GM18499 (cell line): Measurements from ENCODE around the gene OSBPL5.

Experiments used
- ATAC-seq: cut with Tn5 transposase; IDR thresholded peaks from one replicate; pipeline ENCODE4 v1.9.1; 2021; ENCODE audit warnings: moderate number of reproducible peaks; ENCODE audit not compliant: insufficient read depth, unreplicated experiment

Gene OSBPL5

DNA sequence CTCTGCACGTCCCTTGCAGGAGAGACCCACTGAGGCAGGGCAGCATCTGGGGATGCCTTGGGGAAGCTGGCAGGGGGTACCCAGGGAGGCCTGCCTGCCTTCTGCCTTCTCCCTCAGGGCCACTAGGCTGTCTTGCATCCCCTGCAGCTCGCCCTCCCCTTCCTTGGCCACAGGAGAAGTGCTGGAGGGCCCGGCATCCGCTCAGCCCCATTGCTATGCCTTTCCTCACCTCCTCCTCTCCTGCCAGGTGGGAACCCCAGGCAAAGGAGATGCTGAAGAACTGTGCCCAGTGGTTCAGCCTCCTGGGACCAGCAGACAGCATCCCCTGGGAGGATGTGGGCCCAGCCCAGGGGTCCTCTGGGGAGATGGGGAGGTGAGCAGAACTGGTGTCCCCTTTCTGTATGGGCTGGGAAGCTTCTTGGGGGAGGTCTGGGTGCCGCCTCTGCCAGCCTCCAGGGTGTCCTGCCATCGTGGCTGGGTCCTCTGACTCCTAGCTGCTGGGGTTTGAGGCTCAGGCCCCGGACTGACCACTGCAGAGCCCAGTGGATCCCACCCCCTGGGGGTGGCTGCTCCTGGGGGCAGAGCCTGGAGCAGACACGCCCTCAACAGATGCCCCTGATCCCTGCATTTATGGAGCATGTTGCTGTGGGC is 32.9 kb upstream of the OSBPL5 start:
- ATAC-seq, result no peak

DNA sequence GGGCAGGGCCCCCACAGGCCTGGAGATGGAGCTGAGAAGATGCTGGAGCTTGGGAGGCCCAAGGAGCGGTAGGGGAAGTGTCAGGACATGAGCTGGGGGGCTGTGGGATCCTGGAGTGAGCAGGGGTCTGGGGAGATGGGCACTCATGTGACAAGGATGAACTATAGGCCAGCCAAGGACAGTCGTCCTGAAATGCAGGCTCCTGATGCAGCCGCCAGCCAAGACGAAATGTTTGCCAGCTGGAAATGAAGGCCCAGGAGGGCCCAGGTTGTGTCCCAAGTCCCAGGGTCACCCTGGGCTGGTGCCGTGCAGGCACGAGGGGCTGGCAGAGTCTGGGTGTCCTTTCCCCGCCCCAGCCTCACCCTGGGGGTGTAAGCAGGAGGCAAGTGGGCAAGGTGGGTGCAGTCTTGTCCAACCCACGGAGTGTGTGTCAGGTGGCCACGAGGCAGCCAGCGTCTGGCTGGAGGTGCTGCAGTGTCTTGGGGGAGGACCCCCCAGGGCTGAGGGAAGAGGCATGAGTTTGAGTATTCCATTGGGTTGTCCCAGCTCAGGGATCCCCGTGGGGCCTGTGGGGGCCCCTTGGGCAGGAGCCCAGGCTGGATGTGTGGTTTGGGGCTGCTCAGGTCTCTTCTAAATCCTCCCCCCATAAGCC is 32.1 kb upstream of the OSBPL5 start:
- no peak for ATAC-seq

DNA sequence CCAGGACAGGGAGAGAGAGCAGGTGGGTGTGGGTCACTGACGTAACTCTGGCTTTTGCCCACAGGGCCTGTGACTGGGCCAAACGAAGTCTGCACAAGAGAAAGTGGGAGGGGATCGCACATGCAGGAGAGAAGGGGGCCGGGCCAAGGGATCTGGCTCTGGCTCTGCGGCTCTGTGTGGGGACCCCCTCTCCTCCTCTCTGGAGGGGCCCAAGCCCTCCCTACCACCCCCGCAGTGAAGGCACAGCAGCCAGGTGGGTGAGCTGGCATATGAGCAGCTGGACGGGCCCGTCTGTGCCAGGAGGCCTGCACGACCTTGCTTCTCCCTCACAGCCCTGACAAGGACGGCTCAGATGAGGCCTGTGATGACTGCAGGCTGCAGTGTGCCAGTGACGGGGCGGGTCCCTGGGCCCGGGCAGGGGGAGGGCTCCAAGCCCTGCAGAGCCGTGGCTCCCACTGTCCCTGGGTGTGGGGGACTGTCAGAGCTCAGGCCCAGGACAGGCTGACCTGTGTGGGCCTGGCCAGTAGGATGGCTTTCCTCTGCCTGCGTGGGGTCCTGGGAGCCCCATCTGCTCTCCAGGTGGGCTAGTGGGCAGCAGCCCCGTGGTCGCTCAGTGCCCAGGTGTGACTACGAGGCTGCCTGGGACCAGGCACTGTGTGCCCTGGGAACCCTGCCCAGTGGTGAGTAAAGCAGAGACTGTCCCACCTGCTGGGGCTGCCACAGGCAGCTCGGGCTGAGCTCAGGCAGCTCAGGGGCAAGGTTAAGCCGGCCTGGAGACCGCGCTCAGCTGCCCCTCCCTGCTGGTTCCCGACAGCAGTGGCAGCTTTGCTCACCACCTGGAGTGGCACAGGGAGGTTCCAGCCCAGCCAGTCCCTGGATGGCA is 31.3 kb upstream of the OSBPL5 start:
- ATAC-seq, result no peak

DNA sequence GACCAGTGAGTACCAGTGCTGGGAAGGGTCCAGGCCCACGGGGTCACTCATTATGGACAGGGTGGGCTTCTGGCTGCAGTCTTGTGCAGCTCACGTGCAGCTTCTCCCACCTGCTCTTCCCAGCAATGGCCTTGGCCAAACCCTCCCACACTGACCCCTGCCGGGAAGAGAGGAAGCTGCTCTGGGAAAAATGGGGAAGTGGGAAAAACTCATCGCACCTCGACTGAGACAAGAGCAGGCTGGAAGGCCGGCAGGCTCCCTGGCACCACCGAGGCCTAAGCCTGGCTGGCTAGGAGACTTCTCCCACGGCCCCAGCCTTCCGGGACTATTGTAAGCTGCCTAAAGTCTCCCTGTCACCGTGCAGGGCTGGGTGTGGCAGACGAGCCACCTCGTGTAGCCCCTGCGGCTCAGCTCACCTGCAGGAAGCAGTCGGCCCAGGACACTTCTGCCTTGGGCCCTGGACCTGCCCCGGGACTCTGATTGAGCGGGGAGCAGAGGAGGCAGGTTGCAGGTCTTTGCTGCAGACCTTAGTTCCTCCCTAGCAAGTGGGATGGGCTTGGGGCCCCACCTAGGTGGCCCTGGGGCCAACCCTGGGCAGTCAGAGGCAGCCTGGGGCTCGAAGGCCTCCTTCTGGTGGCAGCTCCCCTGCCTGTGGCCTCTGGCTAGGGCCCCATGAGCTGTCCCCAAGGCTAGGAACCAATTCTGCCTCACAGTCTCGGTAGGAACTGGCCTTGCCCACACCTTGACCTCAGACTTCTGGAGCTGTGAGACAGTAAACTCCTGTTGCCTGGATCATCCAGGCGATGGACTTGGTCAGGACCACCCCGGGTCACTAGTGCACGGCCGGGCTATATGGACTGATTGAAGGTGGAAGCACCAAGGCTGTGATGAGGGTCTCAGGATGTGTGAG is 30.4 kb upstream of the OSBPL5 start:
- ATAC-seq, result no peak

DNA sequence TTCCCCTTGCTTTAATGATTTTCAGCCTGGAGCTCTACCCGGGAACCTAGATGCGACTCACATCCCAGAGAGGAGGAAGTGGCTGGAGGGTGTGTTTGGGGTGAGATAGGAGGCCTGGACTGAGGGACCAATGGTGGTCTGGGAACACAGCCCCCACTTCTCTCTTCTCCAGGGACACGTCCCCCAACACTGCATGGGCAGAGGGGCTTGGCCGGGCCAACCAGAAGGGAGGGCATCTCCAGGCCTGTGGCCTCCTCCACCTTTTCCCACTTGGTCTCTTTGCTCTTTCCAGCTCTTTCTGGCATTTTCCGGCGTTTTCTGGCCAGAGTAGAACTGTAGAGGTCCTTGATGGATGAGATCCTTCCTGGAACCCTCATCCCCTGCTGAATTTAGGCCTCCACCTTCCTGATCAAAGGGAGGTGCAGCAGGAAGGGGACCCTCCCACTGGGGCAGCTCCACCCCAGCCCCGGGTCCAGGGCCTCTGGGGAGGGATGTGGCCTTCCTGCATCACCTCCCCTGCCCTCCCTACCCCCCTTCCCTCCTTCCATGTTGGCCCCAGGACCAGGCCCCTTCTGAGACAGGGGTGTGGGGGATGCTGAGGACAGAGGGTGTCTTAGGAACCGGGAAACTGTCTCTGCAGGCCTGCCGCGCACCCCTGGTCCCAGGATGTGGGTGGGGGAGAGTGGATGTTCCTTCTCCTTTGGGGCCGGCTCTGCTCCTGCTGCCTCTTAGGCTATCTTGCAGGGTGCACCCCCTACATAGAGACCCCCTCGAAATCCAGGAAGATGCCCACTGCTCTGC is 29.1 kb upstream of the OSBPL5 start:
- ATAC-seq, result no peak

DNA sequence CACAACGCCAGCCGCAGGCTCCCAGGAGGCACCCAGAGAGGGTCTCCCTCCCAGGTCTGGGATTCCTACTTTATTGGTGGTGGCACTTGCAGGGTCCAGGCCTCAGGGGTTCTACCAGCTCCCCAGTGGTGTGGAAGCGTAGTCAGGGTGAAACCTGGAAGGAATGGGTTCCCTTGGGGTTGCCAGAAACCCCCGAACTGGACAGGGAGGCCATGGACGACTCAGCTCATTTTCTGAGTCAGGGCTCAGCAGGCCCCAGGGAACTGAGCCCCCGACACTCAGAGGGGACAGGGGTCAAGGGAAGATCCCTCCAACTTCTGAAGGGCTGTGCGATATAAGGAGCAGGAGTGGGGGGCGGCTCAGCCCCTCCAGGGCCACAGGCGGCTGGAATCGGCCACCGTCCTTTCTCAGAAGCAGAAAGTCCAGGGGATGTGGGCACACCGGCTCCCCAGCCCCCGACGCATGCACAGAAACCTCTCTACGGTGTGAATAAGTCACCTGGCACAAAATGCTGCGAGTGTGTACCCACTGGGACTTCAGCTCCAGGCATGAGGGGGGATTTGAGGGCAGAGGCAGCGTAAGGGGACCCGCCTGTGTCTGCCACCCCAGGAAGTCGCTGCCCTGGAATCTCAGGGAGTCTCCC is 28.4 kb upstream of the OSBPL5 start:
- ATAC-seq, result no peak

DNA sequence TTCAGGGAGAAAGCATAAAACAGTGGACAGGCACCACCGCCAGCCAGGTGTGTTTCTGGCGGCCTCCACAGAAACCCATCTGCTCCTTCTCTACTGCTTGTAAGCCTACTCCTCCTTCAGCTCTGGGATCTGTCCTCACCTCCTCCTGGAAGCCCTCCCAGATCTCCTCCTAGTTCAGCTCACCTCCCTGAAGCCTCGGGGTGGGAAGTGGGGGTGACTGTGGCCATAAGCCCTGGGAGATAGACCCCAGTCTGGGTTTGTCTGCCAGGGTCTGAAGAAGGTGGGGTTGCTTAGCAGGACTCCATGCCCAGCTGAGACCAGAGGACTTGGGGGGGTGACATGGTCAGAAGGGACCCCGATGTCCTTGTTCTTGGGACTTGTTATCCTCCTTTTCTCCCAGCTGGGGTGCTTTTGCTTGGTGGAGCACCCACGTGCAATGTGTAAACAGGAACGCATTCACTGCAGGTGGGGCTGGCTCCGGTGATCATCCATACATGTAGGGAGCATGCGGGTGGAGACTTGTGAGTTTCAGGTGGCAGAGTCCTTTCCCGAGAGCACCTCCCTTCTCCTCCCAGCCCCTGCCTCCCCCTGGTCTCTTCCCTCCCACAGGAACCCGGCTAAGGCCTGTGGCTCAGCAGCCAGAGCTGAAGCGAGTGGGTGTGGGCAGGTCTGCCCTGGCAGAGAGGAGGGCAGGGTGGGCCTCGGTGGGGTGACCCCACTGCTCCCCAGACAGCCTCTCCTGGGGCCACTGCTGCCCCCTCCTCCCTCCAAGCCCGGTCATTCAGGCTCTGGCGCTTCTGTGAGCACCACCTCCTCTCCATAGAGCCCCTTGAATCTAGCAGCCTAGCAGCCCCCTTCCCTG is 27.6 kb upstream of the OSBPL5 start:
- ATAC-seq, result no peak

DNA sequence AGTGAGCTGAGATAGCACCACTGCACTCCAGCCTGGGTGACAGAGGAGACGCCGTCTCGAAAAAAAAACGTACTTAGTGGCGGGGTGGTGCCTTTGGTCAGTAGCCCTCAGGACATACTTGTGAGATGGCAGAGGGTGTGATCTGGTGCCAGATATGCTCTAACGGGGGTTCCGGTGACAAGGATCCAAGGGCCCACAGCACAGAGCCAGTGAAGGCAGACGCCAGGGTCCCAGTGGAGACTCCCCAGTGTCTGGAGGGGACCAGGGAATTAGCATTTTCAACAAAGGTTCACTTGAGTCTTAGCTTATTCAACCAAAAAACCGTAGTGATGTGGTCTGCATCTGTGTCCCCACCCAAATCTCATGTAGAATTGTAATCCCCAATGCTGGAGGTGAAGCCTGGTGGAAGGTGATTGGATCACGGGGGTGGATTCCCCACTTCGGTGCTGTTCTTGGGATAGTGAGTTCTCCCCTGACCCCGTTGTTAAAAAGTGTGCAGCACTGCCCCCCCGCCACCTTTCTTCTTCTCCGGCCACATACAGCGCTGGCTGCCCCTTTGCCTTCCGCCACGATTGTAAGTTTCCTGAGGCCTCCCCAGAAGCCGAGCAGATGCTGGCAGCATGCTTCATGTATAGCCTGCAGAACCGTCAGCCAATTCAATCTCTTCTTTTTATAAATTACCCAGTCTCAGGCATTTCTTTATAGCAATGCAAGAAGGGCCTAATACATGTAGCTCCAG is 26.6 kb upstream of the OSBPL5 start:
- ATAC-seq, result no peak

DNA sequence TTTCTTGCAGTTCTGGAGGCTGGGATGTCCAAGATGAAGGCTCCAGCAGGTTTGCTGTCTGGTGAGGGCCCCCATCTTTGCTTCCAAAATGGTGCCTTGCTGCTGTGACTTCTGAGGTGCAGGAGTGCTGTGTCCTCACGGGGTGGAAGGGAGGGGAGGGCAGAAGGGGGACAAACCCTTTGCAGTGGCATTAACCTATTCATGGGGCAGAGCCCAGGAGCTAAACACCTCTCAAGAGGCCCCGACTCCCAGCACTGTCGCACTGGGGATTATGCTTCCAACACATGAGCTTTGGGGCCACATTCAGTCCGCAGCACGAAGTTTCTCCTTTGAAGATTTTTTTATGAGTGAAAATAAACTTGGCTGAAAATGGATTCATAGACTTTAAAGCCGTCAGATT is 25.5 kb upstream of the OSBPL5 start:
- ATAC-seq, result no peak

DNA sequence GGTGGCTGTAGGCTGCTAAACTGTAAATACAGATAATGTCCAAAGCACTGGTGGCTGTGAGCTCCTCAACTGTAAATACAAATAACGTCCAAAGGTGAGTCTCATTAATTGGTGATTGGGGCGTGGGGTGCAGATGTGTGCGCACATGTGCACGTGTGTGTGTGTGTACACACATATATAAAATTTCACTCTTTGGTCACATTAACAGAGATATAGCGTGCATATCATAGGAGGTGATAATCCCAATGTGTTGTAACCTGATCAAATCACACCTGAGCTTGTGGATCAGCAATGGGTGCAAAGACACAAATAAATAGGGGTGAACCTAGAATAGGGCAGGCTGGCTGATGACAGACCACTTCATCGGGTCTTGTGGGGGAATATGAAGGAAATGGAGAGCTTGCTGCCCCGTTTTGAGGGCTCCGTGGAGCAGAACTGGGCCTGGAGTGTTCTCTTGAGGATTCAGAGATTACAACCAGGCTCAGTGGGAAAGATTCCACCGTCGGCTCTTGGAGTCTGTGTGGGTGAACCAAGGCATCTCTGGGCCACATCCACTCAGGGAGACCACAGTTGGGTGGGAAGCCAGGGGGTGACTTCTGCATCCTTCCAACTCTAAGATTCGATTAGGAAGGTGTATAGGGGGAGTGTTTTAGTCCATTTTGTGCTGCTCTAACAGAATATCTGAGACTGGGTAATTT is 24.9 kb upstream of the OSBPL5 start:
- no peak for ATAC-seq

DNA sequence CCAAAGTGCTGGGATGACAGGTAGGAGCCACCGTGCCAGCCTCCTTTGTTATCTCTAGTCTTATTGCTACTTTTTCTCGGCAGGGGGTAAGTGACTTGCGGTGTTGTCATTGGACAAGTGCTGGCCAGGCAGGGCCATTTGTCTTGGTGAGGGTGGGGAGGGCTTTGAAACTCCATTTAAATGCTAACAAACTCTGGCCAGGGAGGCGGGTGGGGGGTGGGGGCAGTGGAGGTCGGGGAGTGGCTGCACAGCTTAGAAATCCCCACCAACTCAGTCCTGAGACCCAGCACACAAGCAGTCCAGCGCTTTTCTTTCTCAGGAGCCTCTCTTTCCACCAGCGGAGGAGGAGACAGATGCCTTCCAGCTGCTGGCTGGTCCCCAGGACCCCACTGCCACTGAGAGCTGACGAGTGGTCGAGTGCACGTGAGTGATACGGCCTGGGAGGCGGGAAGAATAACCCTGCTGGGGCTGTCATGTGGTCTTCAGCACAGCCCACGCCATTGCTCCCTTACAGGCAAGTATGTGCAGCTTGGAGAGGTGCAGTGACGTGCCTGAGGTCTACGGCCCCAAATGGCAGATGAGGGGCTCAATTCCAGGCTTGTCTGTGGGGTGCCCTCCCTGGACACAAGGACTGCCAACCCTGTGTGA is 24.2 kb upstream of the OSBPL5 start:
- no peak for ATAC-seq

DNA sequence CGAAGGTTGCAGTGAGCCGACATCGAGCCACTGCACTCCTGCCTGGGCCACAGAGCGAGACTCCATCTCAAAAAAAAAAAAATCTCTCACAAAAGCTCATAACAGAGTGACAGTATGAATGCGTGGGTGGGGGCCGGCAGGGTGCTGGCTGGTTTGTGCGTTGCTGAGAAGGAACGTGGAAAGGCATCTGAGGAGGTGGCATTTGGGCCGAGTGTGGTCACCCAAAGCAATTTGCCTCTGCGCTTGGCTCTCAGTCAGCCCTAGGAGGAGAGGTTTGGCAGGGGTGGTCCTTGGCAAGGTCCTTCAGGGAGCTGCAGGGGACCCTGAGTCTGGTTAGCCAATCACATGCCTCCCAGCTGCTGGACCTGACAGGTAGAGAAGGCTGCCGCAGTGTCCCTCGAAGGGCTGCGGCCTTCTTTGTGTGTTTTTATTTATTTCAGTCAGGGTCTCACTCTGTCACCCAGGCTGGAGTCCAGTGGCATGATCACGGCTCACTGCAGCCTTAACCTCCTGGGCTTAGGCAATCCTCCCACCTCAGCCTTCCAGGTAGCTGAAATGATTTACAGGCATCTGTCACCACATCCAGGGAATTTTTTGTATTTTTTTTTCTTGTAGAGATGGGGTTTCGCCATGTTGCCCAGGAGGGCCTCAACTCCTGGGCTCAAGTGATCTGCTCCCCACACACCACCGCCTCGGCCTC is 23.5 kb upstream of the OSBPL5 start:
- ATAC-seq, result no peak

DNA sequence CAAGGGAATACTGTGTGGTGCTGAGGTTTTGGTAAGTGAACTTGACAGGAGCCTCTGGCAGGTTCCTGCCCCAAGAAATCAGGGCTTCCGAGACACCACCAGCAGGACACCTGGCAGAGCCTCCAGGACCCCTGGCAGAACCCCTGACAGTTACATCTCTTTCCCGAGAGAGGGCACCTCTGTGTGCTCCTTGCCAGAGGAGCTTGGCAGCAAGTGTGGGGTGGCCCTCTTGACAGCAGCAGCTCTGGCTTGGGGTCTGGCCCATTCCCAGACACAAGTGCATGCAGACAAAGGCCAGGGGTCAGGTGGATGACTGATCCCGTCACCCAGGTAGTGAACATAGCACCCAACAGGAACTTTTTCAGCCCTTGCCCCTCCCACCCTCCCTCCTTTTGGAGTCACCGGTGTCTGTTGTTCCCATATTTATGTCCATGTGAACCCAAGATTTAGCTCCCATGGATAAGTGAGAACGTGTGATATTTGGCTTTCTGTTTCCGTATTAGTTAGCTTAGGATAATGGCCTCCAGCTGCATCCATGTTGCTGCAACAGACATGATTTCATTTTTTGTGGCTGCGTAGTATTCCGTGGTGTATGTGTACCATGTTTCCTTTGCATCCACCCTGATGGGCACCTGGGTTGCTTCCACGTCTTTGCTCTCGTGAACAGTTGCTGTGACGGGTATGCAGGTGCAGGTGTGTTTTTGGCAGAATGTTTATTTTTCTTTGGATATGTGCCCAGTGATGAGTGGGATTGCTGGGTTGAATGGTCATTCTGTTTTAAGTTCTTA is 21.2 kb upstream of the OSBPL5 start:
- no peak for ATAC-seq

DNA sequence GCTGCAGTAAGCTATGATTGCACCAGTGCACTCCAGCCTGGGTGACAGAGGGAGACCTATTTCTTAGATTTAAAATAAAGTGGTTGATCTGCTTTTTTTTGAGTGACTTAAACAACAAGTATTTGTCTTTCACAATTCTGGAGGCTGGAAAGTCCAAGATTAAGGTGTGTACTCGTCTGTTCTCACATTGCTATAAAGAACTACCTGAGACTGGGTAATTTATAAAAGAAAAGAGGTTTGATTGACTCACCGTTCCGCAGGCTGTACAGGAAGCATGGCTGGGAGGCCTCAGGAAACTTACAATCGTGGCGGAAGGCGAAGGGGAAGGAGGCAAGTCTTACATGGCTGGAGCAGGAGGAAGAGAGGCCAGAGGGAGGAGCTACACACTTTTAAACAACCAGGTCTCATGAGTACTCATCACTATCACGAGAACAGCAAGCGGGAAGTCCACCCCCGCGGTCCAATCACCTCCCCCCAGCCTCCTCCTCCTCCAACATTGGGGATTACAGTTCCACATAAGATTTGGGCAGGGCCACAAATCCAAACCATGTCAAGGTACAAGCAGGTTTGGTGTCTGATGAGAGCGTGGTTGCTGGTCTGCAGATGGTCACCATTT is 19.7 kb upstream of the OSBPL5 start:
- ATAC-seq, result no peak

DNA sequence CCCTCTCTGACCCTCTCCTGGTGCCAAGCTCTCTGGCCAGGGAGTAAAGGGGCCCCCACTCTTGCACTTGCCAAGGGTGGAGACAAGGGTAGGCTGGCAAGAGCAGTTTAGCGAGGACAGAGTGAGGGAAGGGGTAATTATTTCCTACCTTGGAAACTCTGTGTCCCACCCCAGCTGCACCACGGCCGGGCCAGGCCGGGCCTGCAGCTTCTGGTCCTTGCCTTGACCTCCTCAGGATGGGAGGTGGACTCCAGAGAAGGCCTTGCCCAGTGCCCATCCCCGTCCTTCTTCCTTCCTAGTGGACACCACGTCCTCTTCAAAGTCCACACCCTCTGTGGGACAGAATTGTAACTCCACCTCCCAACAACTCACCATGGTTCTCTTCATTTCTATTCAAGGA is 18.4 kb upstream of the OSBPL5 start:
- no peak for ATAC-seq
